ENCODE measurements around the gene EGFL8. TPM values are rescaled to one million over a fixed set of nuclear protein-coding genes. Genes with fewer than 3 reads are reported as not detected.

EGFL8 gene
- total and polyA plus RNA-seq, 9 of the 15 experiments (the other 6 are each of a cell fraction or from before 2014, with no cell fraction given): 2.2 to 47.4 (median 14.2) TPM

DNA sequence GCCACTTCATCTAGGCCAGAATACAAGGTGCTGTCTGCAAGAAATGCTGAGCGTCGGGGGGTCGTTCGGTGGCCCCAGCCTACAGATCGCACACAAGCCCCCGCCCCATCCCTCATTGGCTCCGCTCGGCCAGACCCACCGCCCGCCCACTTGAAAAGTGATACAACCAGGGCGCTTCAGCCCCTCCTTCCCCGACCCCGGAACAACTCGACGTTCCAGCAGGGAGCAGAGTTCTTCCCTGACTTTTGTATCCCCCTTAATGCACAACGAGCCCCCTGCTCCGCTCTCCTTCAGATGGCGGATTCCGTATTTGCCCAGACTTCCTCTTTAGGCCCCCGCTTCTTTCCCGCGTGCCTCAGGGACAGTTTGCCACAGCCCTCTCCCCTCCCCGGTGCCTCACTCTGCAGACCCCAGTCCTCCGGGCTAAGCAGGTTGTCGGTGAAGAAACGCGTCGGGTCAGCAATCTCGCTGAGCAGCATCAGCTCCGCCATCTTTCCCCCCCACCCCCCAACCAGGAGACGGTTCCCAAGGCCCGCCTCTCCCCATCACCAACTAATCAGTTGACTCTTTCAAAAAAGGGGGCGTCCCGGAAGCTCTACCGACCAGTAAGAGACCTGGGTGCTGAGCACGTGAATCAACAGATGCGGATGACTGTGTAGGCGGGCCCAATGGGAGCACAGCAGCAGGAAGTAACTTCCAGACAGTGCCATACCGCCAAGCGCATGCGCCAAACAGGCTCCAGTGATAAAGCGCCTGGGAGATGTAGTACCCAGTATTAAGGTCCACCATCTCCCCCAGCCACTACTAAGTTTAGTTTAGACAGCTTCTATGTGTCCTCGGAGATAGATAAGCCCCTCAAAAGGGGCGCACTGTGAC, 36.4 kb upstream of the EGFL8 start, which contains the start of gene ATF6B (continued):
- TF ChIP-seq, protein P1, sequence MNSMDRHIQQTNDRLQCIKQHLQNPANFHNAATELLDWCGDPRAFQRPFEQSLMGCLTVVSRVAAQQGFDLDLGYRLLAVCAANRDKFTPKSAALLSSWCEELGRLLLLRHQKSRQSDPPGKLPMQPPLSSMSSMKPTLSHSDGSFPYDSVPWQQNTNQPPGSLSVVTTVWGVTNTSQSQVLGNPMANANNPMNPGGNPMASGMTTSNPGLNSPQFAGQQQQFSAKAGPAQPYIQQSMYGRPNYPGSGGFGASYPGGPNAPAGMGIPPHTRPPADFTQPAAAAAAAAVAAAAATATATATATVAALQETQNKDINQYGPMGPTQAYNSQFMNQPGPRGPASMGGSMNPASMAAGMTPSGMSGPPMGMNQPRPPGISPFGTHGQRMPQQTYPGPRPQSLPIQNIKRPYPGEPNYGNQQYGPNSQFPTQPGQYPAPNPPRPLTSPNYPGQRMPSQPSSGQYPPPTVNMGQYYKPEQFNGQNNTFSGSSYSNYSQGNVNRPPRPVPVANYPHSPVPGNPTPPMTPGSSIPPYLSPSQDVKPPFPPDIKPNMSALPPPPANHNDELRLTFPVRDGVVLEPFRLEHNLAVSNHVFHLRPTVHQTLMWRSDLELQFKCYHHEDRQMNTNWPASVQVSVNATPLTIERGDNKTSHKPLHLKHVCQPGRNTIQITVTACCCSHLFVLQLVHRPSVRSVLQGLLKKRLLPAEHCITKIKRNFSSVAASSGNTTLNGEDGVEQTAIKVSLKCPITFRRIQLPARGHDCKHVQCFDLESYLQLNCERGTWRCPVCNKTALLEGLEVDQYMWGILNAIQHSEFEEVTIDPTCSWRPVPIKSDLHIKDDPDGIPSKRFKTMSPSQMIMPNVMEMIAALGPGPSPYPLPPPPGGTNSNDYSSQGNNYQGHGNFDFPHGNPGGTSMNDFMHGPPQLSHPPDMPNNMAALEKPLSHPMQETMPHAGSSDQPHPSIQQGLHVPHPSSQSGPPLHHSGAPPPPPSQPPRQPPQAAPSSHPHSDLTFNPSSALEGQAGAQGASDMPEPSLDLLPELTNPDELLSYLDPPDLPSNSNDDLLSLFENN (IDR thresholded peaks at IDR 0.05; ENCODE audit: low read depth in 2 of 2, low read length in 2 of 2): no peak
- TF ChIP-seq ZNF133 (CRISPR knock-in tag; IDR thresholded peaks at IDR 0.05) (no peak), ZNF764 (CRISPR knock-in tag; IDR thresholded peaks at IDR 0.05; ENCODE audit: low read depth) (no peak), YY1 (IDR thresholded peaks at IDR 0.05; ENCODE audit: borderline replicate concordance in 1 of 3, control insufficient read depth in 1 of 3, extremely low read depth in 1 of 3, insufficient read depth in 3 of 3, insufficient read length in 1 of 3, insufficient replicate concordance in 2 of 3, low read depth in 1 of 3, low read length in 2 of 3) (peak; percentile 73 to 94 (median 91)), SAP30 (IDR thresholded peaks at IDR 0.05; ENCODE audit: borderline replicate concordance, insufficient read depth, low read depth, low read length, poor library complexity, severe bottlenecking) (peak; percentile 83), CBFA2T2 (conservative IDR thresholded peaks at IDR 0.05) (peak; percentile 28; the same call in 1 of the 2 replicates), SNIP1 (IDR thresholded peaks at IDR 0.05; ENCODE audit: low read depth) (no peak), GTF2E2 (tag; IDR thresholded peaks at IDR 0.05) (0 out of 2 replicates have a peak, but pooled peaks have one; percentile 66), MAFK (IDR thresholded peaks at IDR 0.05; ENCODE audit: low read length) (peak; percentile 32; the same call in 1 of the 2 replicates), TAF7 (tag; IDR thresholded peaks at IDR 0.05) (peak; percentile 89), ZNF696 (CRISPR knock-in tag; conservative IDR thresholded peaks at IDR 0.05) (no peak), WHSC1 (IDR thresholded peaks at IDR 0.05; ENCODE audit: low read length) (no peak)
- TF ChIP-seq, protein P2, sequence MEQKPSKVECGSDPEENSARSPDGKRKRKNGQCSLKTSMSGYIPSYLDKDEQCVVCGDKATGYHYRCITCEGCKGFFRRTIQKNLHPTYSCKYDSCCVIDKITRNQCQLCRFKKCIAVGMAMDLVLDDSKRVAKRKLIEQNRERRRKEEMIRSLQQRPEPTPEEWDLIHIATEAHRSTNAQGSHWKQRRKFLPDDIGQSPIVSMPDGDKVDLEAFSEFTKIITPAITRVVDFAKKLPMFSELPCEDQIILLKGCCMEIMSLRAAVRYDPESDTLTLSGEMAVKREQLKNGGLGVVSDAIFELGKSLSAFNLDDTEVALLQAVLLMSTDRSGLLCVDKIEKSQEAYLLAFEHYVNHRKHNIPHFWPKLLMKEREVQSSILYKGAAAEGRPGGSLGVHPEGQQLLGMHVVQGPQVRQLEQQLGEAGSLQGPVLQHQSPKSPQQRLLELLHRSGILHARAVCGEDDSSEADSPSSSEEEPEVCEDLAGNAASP (IDR thresholded peaks at IDR 0.05): no peak
- TF ChIP-seq, protein P3, sequence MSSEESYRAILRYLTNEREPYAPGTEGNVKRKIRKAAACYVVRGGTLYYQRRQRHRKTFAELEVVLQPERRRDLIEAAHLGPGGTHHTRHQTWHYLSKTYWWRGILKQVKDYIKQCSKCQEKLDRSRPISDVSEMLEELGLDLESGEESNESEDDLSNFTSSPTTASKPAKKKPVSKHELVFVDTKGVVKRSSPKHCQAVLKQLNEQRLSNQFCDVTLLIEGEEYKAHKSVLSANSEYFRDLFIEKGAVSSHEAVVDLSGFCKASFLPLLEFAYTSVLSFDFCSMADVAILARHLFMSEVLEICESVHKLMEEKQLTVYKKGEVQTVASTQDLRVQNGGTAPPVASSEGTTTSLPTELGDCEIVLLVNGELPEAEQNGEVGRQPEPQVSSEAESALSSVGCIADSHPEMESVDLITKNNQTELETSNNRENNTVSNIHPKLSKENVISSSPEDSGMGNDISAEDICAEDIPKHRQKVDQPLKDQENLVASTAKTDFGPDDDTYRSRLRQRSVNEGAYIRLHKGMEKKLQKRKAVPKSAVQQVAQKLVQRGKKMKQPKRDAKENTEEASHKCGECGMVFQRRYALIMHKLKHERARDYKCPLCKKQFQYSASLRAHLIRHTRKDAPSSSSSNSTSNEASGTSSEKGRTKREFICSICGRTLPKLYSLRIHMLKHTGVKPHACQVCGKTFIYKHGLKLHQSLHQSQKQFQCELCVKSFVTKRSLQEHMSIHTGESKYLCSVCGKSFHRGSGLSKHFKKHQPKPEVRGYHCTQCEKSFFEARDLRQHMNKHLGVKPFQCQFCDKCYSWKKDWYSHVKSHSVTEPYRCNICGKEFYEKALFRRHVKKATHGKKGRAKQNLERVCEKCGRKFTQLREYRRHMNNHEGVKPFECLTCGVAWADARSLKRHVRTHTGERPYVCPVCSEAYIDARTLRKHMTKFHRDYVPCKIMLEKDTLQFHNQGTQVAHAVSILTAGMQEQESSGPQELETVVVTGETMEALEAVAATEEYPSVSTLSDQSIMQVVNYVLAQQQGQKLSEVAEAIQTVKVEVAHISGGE (CRISPR knock-in tag; IDR thresholded peaks at IDR 0.05): peak in 1 of 3 experiments; percentile 43; a peak in 1 of 6 replicates

Data from K562 (cell line).